IMR-90 (cell line): Measurements from ENCODE around the gene DYNC1H1.

Experiments used
- CTCF ChIP-seq: conservative IDR thresholded peaks from 2 replicates; pipeline ENCODE4 v1.5.1; 2012; ENCODE audit warnings: mild to moderate bottlenecking, low read depth, low read length, improper control_type of control experiment
- MAZ ChIP-seq: IDR thresholded peaks from 2 replicates; pipeline ENCODE4 v1.6.1; 2012; ENCODE audit warnings: low read depth, mild to moderate bottlenecking, low read length, improper control_type of control experiment, moderate library complexity, borderline replicate concordance
- TF ChIP-seq, protein P1 (sequence below): fragments of 150-350 bp; IDR thresholded peaks from 2 replicates; pipeline ENCODE4 v1.6.1; 2016; ENCODE audit warnings: low read depth, mild to moderate bottlenecking, low read length, moderate library complexity, borderline replicate concordance

DNA sequence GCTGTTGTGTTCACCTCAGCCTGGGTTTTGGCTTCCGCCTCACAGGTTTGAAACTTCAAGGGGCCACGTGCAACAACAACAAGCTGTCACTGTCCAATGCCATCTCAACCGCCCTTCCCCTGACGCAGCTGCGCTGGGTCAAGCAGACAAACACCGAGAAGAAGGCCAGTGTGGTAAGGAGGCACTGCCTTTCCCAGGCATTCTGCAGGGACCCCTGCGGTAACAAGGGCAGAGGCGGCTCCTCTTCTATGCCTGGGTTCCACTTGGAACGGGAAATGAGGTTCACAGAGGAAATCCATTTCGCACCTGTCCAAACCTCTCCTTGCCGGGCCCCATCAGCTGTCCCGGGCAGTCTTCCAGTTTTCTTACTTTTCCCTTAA is 85.6 kb downstream of the DYNC1H1 start:
- TF ChIP-seq CTCF: no peak
- TF ChIP-seq MAZ: no peak
- TF ChIP-seq, protein P1, sequence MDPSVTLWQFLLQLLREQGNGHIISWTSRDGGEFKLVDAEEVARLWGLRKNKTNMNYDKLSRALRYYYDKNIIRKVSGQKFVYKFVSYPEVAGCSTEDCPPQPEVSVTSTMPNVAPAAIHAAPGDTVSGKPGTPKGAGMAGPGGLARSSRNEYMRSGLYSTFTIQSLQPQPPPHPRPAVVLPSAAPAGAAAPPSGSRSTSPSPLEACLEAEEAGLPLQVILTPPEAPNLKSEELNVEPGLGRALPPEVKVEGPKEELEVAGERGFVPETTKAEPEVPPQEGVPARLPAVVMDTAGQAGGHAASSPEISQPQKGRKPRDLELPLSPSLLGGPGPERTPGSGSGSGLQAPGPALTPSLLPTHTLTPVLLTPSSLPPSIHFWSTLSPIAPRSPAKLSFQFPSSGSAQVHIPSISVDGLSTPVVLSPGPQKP: no peak
